HG02623 (cell line): ENCODE measurements around the gene PKNOX2.

Source experiments
- ATAC-seq: cut with Tn5 transposase; IDR thresholded peaks from one replicate; pipeline ENCODE4 v1.9.1; 2021; ENCODE audit warnings: moderate library complexity; ENCODE audit not compliant: unreplicated experiment

PKNOX2 gene

DNA sequence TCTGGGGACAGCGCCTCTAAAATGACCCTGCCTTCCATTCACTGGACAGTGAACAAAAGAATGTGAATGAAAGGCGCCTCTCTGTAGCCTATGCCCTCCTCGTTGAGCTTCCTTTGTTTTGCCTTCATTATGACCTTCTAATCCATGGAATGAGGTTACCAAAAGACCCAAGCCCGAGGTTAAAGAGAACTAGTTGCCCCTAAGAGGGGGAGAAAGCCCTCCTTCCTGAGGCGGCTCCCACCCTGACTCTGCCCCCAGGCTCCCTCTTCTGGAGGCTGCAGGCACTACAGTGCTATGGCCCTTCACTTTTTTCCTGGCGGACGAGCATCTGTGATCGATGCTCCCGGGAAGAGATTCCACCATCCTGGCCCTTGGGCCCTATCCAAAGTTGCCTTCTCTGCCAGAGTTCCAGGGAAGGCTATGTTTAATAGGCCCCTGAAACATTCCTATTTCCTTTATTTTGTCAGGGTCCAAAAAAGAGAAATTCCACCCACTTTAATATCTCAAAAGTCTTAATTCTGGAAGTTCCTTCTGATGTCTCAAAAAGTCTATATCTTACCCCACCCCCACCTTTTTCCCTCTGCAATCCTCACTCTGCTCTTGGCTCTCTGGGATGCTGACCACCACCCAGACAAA is 184.2 kb downstream of the PKNOX2 start:
- no peak for ATAC-seq

DNA sequence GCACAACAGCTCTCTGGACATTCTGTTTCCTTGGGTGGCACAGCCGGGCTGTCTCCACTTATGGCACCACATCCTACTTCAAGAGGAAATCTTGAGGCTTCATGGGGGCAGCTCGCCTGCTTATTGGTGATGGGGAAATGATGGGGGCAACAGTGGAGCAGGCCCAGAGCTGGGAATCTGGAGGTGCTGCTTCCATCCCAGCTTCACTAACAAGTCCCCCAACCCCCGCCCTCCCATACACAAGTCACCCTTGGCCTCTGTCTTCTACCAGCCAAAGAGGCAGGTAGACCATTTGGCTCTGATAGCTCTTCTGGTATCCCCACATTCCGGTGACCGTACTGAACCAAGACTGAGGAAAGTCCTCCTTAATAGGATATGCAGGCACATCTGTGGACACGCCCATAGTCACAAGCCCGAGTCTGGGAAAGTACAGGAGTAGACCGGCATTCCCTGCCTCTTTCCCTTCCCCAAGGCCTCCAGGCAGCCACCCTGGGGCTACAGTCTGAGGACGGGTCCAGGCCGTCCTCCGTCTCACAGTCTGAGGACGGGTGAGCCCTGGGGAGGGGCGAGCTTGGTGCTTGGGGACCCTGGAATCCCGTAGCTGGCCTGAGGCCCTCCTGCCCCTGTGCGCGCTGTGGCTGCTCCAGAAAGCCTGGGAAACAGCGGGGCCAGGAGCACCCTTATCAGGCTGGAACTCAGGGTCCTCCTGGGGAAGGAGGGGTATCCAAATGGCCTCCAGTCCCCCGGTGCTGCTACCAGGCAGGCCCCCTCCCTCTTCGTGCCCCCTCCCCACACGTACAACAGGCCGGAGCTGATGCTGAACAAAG is 185.9 kb downstream of the PKNOX2 start:
- ATAC-seq, result no peak

- no peak for ATAC-seq
These were observed 186.7 kb downstream of the PKNOX2 start for GRCh38 chr11:125351033-125351867.

DNA sequence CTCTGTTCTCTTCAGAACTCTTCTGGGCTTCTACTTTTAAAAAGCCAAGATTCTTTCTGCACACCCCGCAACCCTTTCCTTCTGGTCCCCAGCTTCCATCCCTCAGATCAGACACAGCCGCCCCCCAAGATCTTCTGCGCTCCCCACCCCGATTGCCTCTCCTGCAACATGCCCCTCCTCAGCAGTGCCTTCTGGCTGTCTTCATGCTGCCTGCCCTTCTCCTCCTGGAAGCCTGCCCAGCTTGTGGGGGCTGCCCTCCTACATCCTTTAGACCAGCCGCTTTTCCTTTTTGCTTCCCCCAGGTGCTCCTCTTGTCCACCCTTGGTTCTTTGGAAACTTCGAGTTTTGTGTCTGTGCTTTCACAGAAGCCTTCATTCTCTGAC is 187.3 kb downstream of the PKNOX2 start:
- ATAC-seq, result no peak

DNA sequence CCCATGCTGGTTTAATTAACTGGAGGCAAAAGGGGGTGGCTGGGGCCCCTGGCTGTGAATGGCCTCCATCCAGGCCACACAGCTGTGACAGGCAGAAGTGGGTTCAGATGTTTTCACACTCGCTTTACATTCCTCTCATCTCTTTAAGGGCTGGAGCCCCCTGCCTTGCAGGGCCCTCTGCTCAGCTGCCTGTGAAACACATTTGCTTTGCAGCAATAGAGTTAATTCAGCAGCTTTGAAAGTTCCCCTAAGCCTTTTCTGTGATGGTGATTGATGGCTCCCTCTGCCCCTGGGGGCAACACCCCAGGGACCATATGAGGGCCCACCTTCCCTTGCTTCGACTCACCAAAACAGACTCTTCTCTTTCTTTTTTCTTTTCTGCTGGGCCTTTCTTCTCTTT is 192.2 kb downstream of the PKNOX2 start:
- no peak for ATAC-seq

GRCh38 chr11:125357551-125357950 is 193.0 kb downstream of the PKNOX2 start:
- no peak for ATAC-seq

DNA sequence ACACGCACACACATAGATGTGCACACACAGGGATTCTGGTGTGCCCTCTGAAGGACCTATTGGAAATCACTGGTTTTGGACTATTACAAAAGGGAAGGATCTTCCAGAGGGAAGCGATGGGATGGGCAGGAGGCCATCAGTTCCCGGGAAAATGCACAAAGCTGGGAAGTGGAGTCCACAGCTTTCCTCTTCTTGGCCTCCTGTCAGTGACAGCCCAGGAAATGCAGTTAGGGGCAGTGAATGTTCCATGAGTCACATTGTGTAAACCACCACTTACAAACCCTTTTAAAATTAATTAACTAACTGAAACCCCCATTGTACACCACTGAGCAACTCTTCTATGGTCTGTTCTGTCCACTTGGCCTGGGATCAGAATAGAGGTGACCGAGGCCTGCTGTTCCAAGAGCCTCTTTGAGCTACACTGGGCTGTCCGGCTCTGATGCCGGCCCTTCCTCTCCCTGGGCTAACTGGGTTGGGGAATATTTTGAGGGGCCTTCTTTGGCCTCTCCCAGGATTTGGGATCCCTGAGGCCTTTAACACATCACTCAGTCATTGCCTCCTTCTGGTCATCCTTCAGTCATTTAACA is 193.8 kb downstream of the PKNOX2 start:
- ATAC-seq, result no peak

DNA sequence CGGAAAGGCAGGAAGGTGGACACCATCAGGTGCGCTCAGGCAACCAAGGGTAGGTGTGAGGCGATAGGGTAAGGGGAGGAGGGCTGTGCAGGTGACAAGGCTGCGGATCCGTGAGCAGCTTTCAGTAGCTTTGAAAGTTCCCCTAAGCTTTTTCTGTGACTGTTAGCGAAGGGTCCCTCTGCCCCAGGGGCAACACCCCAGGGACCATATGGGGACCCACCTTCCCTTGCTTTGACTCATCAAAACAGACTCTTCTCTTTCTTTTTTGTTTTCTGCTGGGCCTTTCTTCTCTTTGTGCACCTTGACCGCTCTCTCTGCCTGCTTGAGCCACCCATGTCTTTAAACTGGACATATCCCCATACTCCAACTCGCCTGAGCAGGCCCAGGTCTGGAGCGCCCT is 194.6 kb downstream of the PKNOX2 start:
- ATAC-seq, result no peak

- no peak for ATAC-seq
These were observed 195.5 kb downstream of the PKNOX2 start for GRCh38 chr11:125360066-125360465.

- no peak for ATAC-seq
These were observed 199.7 kb downstream of the PKNOX2 start for GRCh38 chr11:125364121-125364826.

- no peak for ATAC-seq
These were observed 200.8 kb downstream of the PKNOX2 start for GRCh38 chr11:125365196-125365931.

- no peak for ATAC-seq
These were observed 203.2 kb downstream of the PKNOX2 start for GRCh38 chr11:125367710-125368109.

- ATAC-seq, result no peak
These were observed 204.2 kb downstream of the PKNOX2 start for GRCh38 chr11:125368757-125369156.

GRCh38 chr11:125369808-125370207 is 205.3 kb downstream of the PKNOX2 start:
- ATAC-seq, result no peak

- no peak for ATAC-seq
These were observed 206.2 kb downstream of the PKNOX2 start for GRCh38 chr11:125370561-125371389.

DNA sequence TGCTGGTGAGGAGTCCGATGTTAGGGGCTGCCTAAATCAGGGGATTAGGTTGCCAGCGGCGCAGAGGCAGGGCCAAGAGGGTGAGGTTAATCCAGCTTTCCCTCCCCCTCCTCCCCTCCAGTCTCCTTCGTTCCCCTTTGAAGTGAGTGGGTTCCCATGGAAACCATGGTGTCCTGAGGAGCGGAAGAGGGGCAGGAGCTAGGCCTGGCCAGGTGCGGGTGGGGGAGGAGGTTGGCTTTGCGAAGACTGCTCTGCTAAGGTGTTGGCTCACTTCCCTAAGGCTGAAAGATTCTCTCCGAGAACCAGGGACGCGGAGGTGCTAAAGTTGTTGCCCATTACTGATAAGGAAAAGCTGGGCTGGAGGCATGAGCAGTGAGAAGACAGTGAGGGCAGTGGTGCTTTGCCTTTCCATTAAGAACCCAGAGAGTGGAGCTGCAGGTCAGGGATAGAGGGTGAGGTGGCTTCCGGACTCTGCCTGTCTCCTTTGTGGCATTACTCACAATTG is 206.9 kb downstream of the PKNOX2 start:
- no peak for ATAC-seq

DNA sequence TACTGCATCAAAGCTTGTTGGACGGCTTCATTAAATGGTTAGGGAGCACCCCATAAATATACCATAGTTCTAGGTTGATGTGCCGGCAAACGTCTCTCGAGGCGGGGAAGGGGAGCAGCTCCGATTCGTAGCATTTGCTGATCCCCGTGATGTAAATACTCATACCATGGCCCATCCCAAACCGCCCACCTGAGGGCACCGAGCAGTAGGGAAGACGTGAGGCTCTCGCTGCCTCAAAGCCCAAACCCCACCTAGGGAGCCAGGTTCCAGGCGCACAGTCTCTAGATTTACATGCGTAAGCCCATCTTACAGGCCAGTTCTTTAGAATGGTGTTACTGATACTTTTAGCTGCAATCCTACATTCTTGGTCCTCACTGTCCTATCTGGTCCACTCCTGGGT is 207.5 kb downstream of the PKNOX2 start:
- no peak for ATAC-seq

DNA sequence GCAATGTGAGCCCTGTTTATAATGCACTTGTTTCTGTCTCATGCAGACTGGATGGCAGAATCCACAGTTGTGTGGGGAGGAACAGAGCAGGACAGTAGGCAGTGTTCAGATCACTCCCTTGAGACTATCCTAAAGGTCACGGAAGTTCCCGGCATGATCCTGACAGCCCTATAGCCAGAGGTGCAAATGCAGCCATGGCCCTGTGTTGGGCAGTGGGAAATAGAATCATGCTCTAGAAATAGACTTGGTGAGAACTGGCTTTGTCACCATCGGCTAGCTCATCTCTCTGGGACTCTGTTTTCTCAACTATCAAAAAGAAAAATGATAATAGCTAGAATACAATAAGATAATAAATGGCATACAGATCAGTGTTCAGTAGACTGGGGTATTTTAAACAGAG is 208.4 kb downstream of the PKNOX2 start:
- no peak for ATAC-seq
